Natural killer cell (primary cell): Measurements from ENCODE around the gene AUTS2. TPM values are rescaled to one million over a fixed set of nuclear protein-coding genes. Genes with fewer than 3 reads are reported as not detected.

Experiments used
- ATAC-seq, 3 donors: fragments of 150-1000 bp in 2 of 3; fragments of 200-7000 bp in 1 of 3; cut with Tn5 transposase; 1 replicate in 1 of 3; 2 replicates in 2 of 3; pipeline ENCODE4 v1.10.0; 2021; ENCODE audit warnings: mild to moderate bottlenecking in 2 of 3, moderate library complexity in 2 of 3
- DNase-seq, 2 donors: peaks; one replicate each; pipeline versions ENCODE4 v3.0.0 to v3.0.0-alpha.2; 2013 to 2021; ENCODE audit warnings: mixed read lengths in 1 of 2
- H3K27ac ChIP-seq: one replicate; pipeline ENCODE4 v1.5.1; 2013; ENCODE audit warnings: mild to moderate bottlenecking, low read length
- H3K27me3 ChIP-seq: one replicate; pipeline ENCODE4 v1.6.1; 2013; ENCODE audit warnings: low read length; ENCODE audit not compliant: control insufficient read depth, insufficient read depth
- H3K36me3 ChIP-seq: one replicate; pipeline ENCODE4 v1.6.1; 2013; ENCODE audit warnings: low read length; ENCODE audit not compliant: control insufficient read depth, insufficient read depth
- H3K4me1 ChIP-seq: one replicate; pipeline ENCODE4 v1.6.1; 2013; ENCODE audit warnings: low read length; ENCODE audit not compliant: control insufficient read depth, insufficient read depth
- H3K4me3 ChIP-seq: one replicate; pipeline ENCODE4 v1.5.1; 2013; ENCODE audit warnings: low read length
- H3K9me3 ChIP-seq: one replicate; pipeline ENCODE4 v1.6.1; 2013; ENCODE audit warnings: low read length; ENCODE audit not compliant: control insufficient read depth, insufficient read depth
- H3K27ac Mint-ChIP-seq, 2 donors: one replicate each; pipeline ENCODE4 v1.8.0; 2022; ENCODE audit warnings: mild to moderate bottlenecking in 2 of 2, mixed read lengths in 2 of 2, moderate library complexity in 1 of 2
- H3K27me3 Mint-ChIP-seq, 2 donors: one replicate each; pipeline ENCODE4 v1.8.0; 2022; ENCODE audit warnings: low read depth in 2 of 2, mixed read lengths in 2 of 2
- H3K36me3 Mint-ChIP-seq: one replicate; pipeline ENCODE4 v1.8.0; 2022; ENCODE audit warnings: mixed read lengths
- H3K4me1 Mint-ChIP-seq, 2 donors: one replicate each; pipeline ENCODE4 v1.8.0; 2022; ENCODE audit warnings: mixed read lengths in 2 of 2
- H3K4me3 Mint-ChIP-seq: one replicate; pipeline ENCODE4 v1.8.0; 2022; ENCODE audit warnings: mild to moderate bottlenecking, moderate library complexity, mixed read lengths
- H3K9me3 Mint-ChIP-seq, 2 donors: one replicate each; pipeline ENCODE4 v1.8.0; 2022; ENCODE audit warnings: mixed read lengths in 2 of 2
- WGBS: methylation state at CpG from one replicate; pipeline ENCODE4 v1.1.7; 2013; ENCODE audit warnings: missing lambda C conversion rate; ENCODE audit not compliant: insufficient coverage; 5-methylcytosine and 5-hydroxymethylcytosine counted together
- intact Hi-C: fragments of 100-400 bp; cut with micrococcal nuclease; formaldehyde crosslinking; loops from one replicate; pipeline ENCODE4 v1.14.2; 2022
- total RNA-seq, 4 donors: library from RNA; stranded (reverse); fragments of 120-200 nt in 1 of 4; gene quantifications; one replicate each; pipeline versions ENCODE4 v1.2.3 to v1.2.4, GENCODE V29; 2013 to 2022
- TF ChIP-seq, protein P1 (sequence below): fragments of 200-600 bp; IDR thresholded peaks from one replicate; pipeline ENCODE4 v1.8.0; 2022; ENCODE audit warnings: antibody characterized with exemption

Gene AUTS2
- total RNA-seq, 3 donors from 2014 or later (not counting 1 experiment from before 2014, with no cell fraction given), result 147 to 197 (median 155) TPM

- intact Hi-C loops, result loop anchor here (5.0 kb wide), 1 partner anchor 80 kb away; the partner anchor contains the start of gene AUTS2
- Histone ChIP-seq H3K36me3 (no peaks in the 10 kb centered on the region), H3K27me3 (no peaks in the 10 kb centered on the region), H3K4me1 (no peaks in the 10 kb centered on the region), H3K4me3 (no peak overlapping the region), H3K27ac (no peak overlapping the region), H3K9me3 (no peaks in the 10 kb centered on the region)
- no peaks in the 10 kb centered on the region for H3K36me3 Mint-ChIP-seq
- ATAC-seq (peak in 2 of 3 donors; percentile 48 to 50), DNase-seq (no peak)
- H3K4me1 Mint-ChIP-seq, result peaks cover 18 to 22% of the 10 kb centered on the region in 2 donors
- whole genome bisulfite sequencing, result 42% methylated on average over 4 of the region's 4 CpGs
- TF ChIP-seq, protein P1, sequence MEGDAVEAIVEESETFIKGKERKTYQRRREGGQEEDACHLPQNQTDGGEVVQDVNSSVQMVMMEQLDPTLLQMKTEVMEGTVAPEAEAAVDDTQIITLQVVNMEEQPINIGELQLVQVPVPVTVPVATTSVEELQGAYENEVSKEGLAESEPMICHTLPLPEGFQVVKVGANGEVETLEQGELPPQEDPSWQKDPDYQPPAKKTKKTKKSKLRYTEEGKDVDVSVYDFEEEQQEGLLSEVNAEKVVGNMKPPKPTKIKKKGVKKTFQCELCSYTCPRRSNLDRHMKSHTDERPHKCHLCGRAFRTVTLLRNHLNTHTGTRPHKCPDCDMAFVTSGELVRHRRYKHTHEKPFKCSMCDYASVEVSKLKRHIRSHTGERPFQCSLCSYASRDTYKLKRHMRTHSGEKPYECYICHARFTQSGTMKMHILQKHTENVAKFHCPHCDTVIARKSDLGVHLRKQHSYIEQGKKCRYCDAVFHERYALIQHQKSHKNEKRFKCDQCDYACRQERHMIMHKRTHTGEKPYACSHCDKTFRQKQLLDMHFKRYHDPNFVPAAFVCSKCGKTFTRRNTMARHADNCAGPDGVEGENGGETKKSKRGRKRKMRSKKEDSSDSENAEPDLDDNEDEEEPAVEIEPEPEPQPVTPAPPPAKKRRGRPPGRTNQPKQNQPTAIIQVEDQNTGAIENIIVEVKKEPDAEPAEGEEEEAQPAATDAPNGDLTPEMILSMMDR, result peak; percentile 19
- no peaks in the 10 kb centered on the region for H3K27me3 Mint-ChIP-seq
- H3K27ac Mint-ChIP-seq, result peak overlapping the region in 1 of 2 donors; percentile 44
- peak overlapping the region; percentile 22 for H3K4me3 Mint-ChIP-seq
- no peaks in the 10 kb centered on the region for H3K9me3 Mint-ChIP-seq
Observed at GRCh38 chr7:69677054-69677852, 79.0 kb downstream of the AUTS2 start.

GRCh38 chr7:69677881-69678493, 79.7 kb downstream of the AUTS2 start:
- WGBS, result 80% methylated on average over 4 of the region's 4 CpGs
- TF ChIP-seq, protein P1, result no peak

DNA sequence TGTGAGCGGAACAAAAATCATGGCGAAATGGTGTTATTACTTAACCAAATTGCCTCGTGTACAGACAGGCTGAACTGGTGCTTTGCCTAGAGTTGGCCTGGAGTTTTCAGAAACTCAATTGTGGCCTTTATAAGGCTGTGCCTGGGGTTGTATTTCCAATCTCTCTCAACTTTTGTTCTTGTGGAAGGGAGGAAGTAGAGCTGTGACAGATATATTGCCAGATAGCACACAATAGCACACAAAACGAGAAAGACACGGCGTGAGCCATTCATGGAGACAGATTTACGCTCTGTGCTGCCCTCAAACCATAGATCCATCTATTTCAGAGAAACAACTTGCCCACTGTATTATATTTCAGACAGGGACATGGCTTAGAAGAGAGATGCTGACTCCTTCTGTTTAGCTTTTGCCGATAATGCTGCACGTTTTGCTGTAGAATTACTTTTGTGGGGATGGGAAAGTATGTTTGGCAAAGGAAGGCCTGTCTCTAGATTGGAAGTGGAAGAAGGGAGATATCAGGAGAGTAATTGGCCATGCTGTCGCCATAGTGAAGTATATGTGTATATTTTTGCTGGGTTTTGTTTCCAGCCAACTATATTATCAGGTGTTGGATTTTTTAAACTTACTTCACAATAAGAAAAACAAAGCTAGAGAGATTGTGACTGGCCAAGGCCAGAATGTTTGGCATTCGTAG, 80.4 kb downstream of the AUTS2 start:
- H3K9me3 Mint-ChIP-seq, result no peaks in the 10 kb centered on the region

More at GRCh38 chr7:69677881-69678493, 79.7 kb downstream of the AUTS2 start:
- no peak overlapping the region for H3K4me3 ChIP-seq
- Mint-ChIP-seq H3K36me3 (no peaks in the 10 kb centered on the region), H3K27me3 (no peaks in the 10 kb centered on the region), H3K4me1 (peaks cover 18 to 22% of the 10 kb centered on the region in 2 donors), H3K27ac (peak overlapping the region in 1 of 2 donors; percentile 44), H3K9me3 (no peaks in the 10 kb centered on the region), H3K4me3 (no peak overlapping the region)
- H3K4me1 ChIP-seq, result no peaks in the 10 kb centered on the region
- intact Hi-C loops, result loop anchor here (5.0 kb wide), 1 partner anchor 81 kb away; the partner anchor contains the start of gene AUTS2
- no peaks in the 10 kb centered on the region for H3K9me3 ChIP-seq
- no peaks in the 10 kb centered on the region for H3K36me3 ChIP-seq
- DNase-seq, result no peak
- no peak for ATAC-seq
- no peak overlapping the region for H3K27ac ChIP-seq
- H3K27me3 ChIP-seq, result no peaks in the 10 kb centered on the region

More for the DNA sequence above, 80.4 kb downstream of the AUTS2 start:
- Mint-ChIP-seq H3K27ac (peak overlapping the region in 1 of 2 donors; percentile 44), H3K27me3 (no peaks in the 10 kb centered on the region), H3K4me1 (peaks cover 18 to 22% of the 10 kb centered on the region in 2 donors), H3K4me3 (no peak overlapping the region), H3K36me3 (no peaks in the 10 kb centered on the region)
- WGBS, result 79% methylated on average over 11 of the region's 11 CpGs
- H3K4me3 ChIP-seq, result no peak overlapping the region
- ATAC-seq (no peak), DNase-seq (no peak)
- no peaks in the 10 kb centered on the region for H3K4me1 ChIP-seq
- no peaks in the 10 kb centered on the region for H3K36me3 ChIP-seq
- TF ChIP-seq, protein P1, result no peak
- no peak overlapping the region for H3K27ac ChIP-seq
- no peaks in the 10 kb centered on the region for H3K27me3 ChIP-seq
- intact Hi-C loops, result loop anchor here (5.0 kb wide), 1 partner anchor 81 kb away; the partner anchor contains the start of gene AUTS2
- H3K9me3 ChIP-seq, result no peaks in the 10 kb centered on the region
